HCT116 (cell line): Measurements from ENCODE around the gene TELO2. TPM values are rescaled to one million over a fixed set of nuclear protein-coding genes. Genes with fewer than 3 reads are reported as not detected.

Experiments
- ATAC-seq: fragments of 200-7000 bp; cut with Tn5 transposase; 2 replicates; pipeline ENCODE4 v1.9.1; 2020; ENCODE audit warnings: mild to moderate bottlenecking, moderate library complexity
- BruUV-seq: library from RNA; stranded (reverse); fragments of 400-500 nt; replicated peaks from 2 replicates; lab custom pipeline; 2021; lab: Mats Ljungman, UMichigan
- CTCF ChIA-PET: fragments of 300-600 bp; sonication (Branson Sonifier 250); formaldehyde crosslinking; loops from one replicate; lab custom pipeline; 2021; ENCODE audit warnings: antibody characterized with exemption; lab: Charles Lee
- POLR2A ChIA-PET: fragments of 300-600, 350-600 bp; sonication (Branson Sonifier 250); formaldehyde crosslinking; loops from one replicate; lab custom pipeline; 2021; ENCODE audit warnings: antibody characterized with exemption; lab: Charles Lee
- RAD21 ChIA-PET, 2 experiments: fragments of 300-600 bp; sonication (Branson Sonifier 250); formaldehyde crosslinking; loops; one replicate each; lab custom pipeline; 2023; ENCODE audit warnings: low total read pairs in 2 of 2; ENCODE audit not compliant: uncharacterized antibody in 2 of 2, unreplicated experiment in 2 of 2, low non-redundant PET in 1 of 2; lab: Charles Lee
- DNase-seq: peaks from one replicate; pipeline ENCODE4 v3.0.0-alpha.2; 2010; ENCODE audit warnings: low read depth, low spot score
- H2AFZ ChIP-seq: fragments of 200-600 bp; shearing (Covaris generic), sonication (generic); 2 replicates; pipeline ENCODE4 v1.6.1; 2017; ENCODE audit warnings: low read depth, mixed run types, mixed read lengths, antibody characterized with exemption, low read length; ENCODE audit not compliant: poor library complexity, severe bottlenecking
- H3K27ac ChIP-seq: 2 replicates; pipeline ENCODE4 v1.5.1; 2012; ENCODE audit warnings: low read depth, low read length
- H3K27me3 ChIP-seq: fragments of 200-600 bp; sonication (generic); 2 replicates; pipeline ENCODE4 v1.6.1; 2016; ENCODE audit warnings: mixed run types, low read length, mixed read lengths; ENCODE audit not compliant: insufficient read depth
- H3K36me3 ChIP-seq, 2 experiments: fragments of 200-500 bp in 1 of 2; fragments of 200-600 bp in 1 of 2; sonication (Bioruptor generic) in 1 of 2; sonication (generic) in 1 of 2; 2 replicates each; pipeline versions ENCODE4 v1.5.1 to v1.6.1; 2014 to 2016; ENCODE audit warnings: low read length in 2 of 2, inconsistent platforms in 1 of 2, mixed read lengths in 1 of 2, mixed run types in 1 of 2; ENCODE audit not compliant: insufficient read depth in 2 of 2, control insufficient read depth in 1 of 2
- H3K4me1 ChIP-seq, 2 experiments: fragments of 200-600 bp in 1 of 2; sonication (generic) in 1 of 2; 2 replicates each; pipeline versions ENCODE4 v1.5.1 to v1.6.1; 2012 to 2017; ENCODE audit warnings: low read length in 2 of 2, inconsistent platforms in 1 of 2, mild to moderate bottlenecking in 1 of 2, mixed read lengths in 1 of 2, mixed run types in 1 of 2, moderate library complexity in 1 of 2; ENCODE audit not compliant: insufficient read depth in 2 of 2, control insufficient read depth in 1 of 2
- H3K4me2 ChIP-seq: fragments of 200-600 bp; sonication (generic); 2 replicates; pipeline ENCODE4 v1.6.1; 2017; ENCODE audit warnings: mixed run types, low read length, mixed read lengths
- H3K4me3 ChIP-seq, 2 experiments: fragments of 200-600 bp in 1 of 2; sonication (generic) in 1 of 2; replicated peaks in 1 of 2; 2 replicates each; pipeline ENCODE4 v1.5.1; 2011 to 2016; ENCODE audit warnings: low read length in 2 of 2, control low read depth in 1 of 2, low read depth in 1 of 2, mild to moderate bottlenecking in 1 of 2, mixed read lengths in 1 of 2, mixed run types in 1 of 2
- H3K79me2 ChIP-seq: fragments of 200-600 bp; sonication (generic); 2 replicates; pipeline ENCODE4 v1.6.1; 2017; ENCODE audit warnings: mild to moderate bottlenecking, mixed run types, low read length, moderate library complexity, mixed read lengths; ENCODE audit not compliant: insufficient read depth
- H3K9ac ChIP-seq: fragments of 200-600 bp; sonication (generic); 2 replicates; pipeline ENCODE4 v1.6.1; 2016; ENCODE audit warnings: low read length, mixed read lengths
- H3K9me2 ChIP-seq: fragments of 200-600 bp; sonication (generic), shearing (Covaris generic); 2 replicates; pipeline ENCODE4 v1.6.1; 2017; ENCODE audit warnings: mixed run types, mild to moderate bottlenecking, moderate library complexity; ENCODE audit not compliant: insufficient read depth
- H3K9me3 ChIP-seq, 2 experiments: fragments of 200-500 bp in 1 of 2; fragments of 200-600 bp in 1 of 2; sonication (Bioruptor generic) in 1 of 2; sonication (generic) in 1 of 2; 2 replicates each; pipeline ENCODE4 v1.6.1; 2014 to 2017; ENCODE audit warnings: low read length in 2 of 2, mixed read lengths in 2 of 2, inconsistent platforms in 1 of 2, low read depth in 1 of 2, mild to moderate bottlenecking in 1 of 2, mixed run types in 1 of 2, moderate library complexity in 1 of 2; ENCODE audit not compliant: control insufficient read depth in 1 of 2, insufficient read depth in 1 of 2
- H4K20me1 ChIP-seq: fragments of 200-600 bp; sonication (generic), shearing (Covaris generic); 2 replicates; pipeline ENCODE4 v1.6.1; 2017; ENCODE audit warnings: mixed run types, mild to moderate bottlenecking, moderate library complexity; ENCODE audit not compliant: insufficient read depth
- CBX3 ChIP-seq: IDR thresholded peaks from 2 replicates; pipeline ENCODE4 v1.6.1; 2012; ENCODE audit warnings: low read depth
- CEBPB ChIP-seq: IDR thresholded peaks from 2 replicates; pipeline ENCODE4 v1.6.1; 2012; ENCODE audit warnings: low read depth
- EGR1 ChIP-seq: IDR thresholded peaks from 2 replicates; pipeline ENCODE4 v1.6.1; 2012; ENCODE audit warnings: low read depth
- ELF1 ChIP-seq: IDR thresholded peaks from 2 replicates; pipeline ENCODE4 v1.6.1; 2012; ENCODE audit warnings: low read depth, borderline replicate concordance
- EZH2 ChIP-seq: fragments of 200-600 bp; sonication (generic); IDR thresholded peaks from 2 replicates; pipeline ENCODE4 v1.6.1; 2017; ENCODE audit warnings: antibody characterized with exemption, mixed run types
- EZH2phosphoT487 ChIP-seq: fragments of 200-600 bp; IDR thresholded peaks from 2 replicates; pipeline ENCODE4 v1.6.1; 2018; ENCODE audit warnings: antibody characterized with exemption, borderline replicate concordance
- FOSL1 ChIP-seq: IDR thresholded peaks from 2 replicates; pipeline ENCODE4 v1.6.1; 2012; ENCODE audit warnings: low read depth
- JUND ChIP-seq: IDR thresholded peaks from 2 replicates; pipeline ENCODE4 v1.6.1; 2012
- MAX ChIP-seq: IDR thresholded peaks from 2 replicates; pipeline ENCODE4 v1.6.1; 2012
- POLR2A ChIP-seq: IDR thresholded peaks from 2 replicates; pipeline ENCODE4 v1.7.0; 2011; ENCODE audit warnings: borderline replicate concordance; ENCODE audit not compliant: insufficient read depth, insufficient read length; ENCODE audit errors: extremely low read depth
- POLR2AphosphoS5 ChIP-seq: IDR thresholded peaks from 2 replicates; pipeline ENCODE4 v1.6.1; 2011; ENCODE audit warnings: mild to moderate bottlenecking, low read depth, low read length, moderate library complexity
- SIN3A ChIP-seq: IDR thresholded peaks from 2 replicates; pipeline ENCODE4 v1.6.1; 2012; ENCODE audit warnings: low read depth
- SRF ChIP-seq: IDR thresholded peaks from 2 replicates; pipeline ENCODE4 v1.6.1; 2012; ENCODE audit warnings: low read depth
- YY1 ChIP-seq: IDR thresholded peaks from 2 replicates; pipeline ENCODE4 v1.6.1; 2011; ENCODE audit warnings: low read length, low read depth, moderate library complexity, mild to moderate bottlenecking; ENCODE audit not compliant: insufficient replicate concordance; ENCODE audit errors: extremely low read depth
- ZBTB33 ChIP-seq: IDR thresholded peaks from 2 replicates; pipeline ENCODE4 v1.6.1; 2011; ENCODE audit warnings: mild to moderate bottlenecking, low read length, moderate library complexity; ENCODE audit not compliant: insufficient replicate concordance; ENCODE audit errors: extremely low read depth
- ZFX ChIP-seq: fragments of 450-650 bp; IDR thresholded peaks from 2 replicates; pipeline ENCODE4 v1.6.1; 2017
- ZNF274 ChIP-seq: fragments of 200-500 bp; sonication (Bioruptor generic); IDR thresholded peaks from 2 replicates; pipeline ENCODE4 v1.6.1; 2014; ENCODE audit warnings: mild to moderate bottlenecking, low read depth, low read length, inconsistent platforms
- intact Hi-C: fragments of 100-400 bp; cut with micrococcal nuclease; formaldehyde crosslinking; loops from 2 replicates; pipeline ENCODE4 v1.10.0; 2022
- total RNA-seq: library from RNA; stranded (reverse); gene quantifications from one replicate; pipeline ENCODE4 v1.2.1, GENCODE V29; 2021; ENCODE audit not compliant: unreplicated experiment
- TF ChIP-seq, protein P1 (sequence below), 3 experiments: fragments of 200-600 bp in 1 of 3; sonication (generic) in 1 of 3; IDR thresholded peaks in 2 of 3; conservative IDR thresholded peaks in 1 of 3; 2 replicates each; pipeline ENCODE4 v1.5.1; 2012 to 2017; ENCODE audit warnings: low read depth in 2 of 3, low read length in 2 of 3, antibody characterized with exemption in 1 of 3, borderline replicate concordance in 1 of 3, control low read depth in 1 of 3, mild to moderate bottlenecking in 1 of 3, mixed read lengths in 1 of 3, mixed run types in 1 of 3, moderate library complexity in 1 of 3; ENCODE audit not compliant: insufficient read depth in 1 of 3
- TF ChIP-seq, protein P2 (sequence below): IDR thresholded peaks from 2 replicates; pipeline ENCODE4 v1.6.1; 2012
- TF ChIP-seq, protein P3 (sequence below): IDR thresholded peaks from 2 replicates; pipeline ENCODE4 v1.6.1; 2012; ENCODE audit warnings: low read depth

The TELO2 gene
- total RNA-seq, 1 experiment from 2014 or later = 74.3 TPM

DNA sequence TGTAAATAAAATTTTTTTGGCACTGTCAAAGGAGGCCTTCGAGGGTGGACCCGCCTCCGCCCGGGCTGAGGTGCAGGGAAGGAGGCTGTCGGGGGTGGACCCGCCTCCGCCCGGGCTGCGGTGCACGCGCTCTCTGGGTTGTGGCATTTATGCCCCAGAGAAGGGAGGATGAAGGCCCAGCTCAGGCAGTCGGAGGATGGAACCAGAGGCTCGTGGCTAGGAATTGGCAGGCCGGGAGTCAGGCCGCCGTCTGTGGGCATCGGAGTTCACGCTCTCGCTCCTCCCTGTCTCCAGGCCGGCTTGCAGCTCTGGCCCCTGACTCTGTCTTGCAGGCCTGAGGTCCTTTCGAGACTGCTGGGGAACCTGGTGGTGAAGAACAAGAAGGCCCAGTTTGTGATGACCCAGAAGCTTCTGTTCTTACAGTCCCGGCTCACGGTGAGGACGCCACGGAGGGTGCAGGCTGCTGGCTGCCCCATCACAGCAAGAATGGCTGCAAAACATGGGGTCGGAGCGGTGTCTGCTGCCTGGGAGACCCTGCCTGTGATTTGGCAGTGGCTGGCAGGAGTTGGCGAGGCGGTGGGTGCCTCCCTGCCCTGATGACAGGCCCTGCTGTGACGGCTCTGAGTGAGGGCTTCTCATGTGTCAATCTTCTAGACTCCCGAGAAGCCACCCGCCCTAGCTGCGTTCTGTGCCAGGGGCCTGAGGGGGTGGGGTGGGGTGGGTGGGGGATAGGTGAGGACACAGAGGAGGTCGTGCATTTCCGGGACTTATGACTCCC, 5.9 kb downstream of the TELO2 start:
- ChIA-PET POLR2A (no interaction called here), RAD21 (no interaction called here), CTCF (no interaction called here)
- peaks cover 4% of the 10 kb centered on the region in 2 experiments; a peak in 2 of 4 replicates for H3K4me1 ChIP-seq
- no peaks in the 10 kb centered on the region for H3K9me3 ChIP-seq
- H4K20me1 ChIP-seq = no peaks in the 10 kb centered on the region
- H3K9me2 ChIP-seq = no peaks in the 10 kb centered on the region
- peaks cover 29% of the 10 kb centered on the region for H3K79me2 ChIP-seq
- H3K27me3 ChIP-seq = no peaks in the 10 kb centered on the region
- H3K4me3 ChIP-seq = no peak overlapping the region
- no TSS peak for BruUV-seq
- intact Hi-C loops = no loop called here
- no peak for ATAC-seq
- peaks cover 10 to 52% of the 10 kb centered on the region in 2 experiments; a peak in 3 of 4 replicates for H3K36me3 ChIP-seq
- no peak for DNase-seq
- no peak for TF ChIP-seq ZNF274
- TF ChIP-seq POLR2AphosphoS5 = no peak
- no peak for TF ChIP-seq CEBPB
- no peak for TF ChIP-seq ZFX
- TF ChIP-seq, protein P1, sequence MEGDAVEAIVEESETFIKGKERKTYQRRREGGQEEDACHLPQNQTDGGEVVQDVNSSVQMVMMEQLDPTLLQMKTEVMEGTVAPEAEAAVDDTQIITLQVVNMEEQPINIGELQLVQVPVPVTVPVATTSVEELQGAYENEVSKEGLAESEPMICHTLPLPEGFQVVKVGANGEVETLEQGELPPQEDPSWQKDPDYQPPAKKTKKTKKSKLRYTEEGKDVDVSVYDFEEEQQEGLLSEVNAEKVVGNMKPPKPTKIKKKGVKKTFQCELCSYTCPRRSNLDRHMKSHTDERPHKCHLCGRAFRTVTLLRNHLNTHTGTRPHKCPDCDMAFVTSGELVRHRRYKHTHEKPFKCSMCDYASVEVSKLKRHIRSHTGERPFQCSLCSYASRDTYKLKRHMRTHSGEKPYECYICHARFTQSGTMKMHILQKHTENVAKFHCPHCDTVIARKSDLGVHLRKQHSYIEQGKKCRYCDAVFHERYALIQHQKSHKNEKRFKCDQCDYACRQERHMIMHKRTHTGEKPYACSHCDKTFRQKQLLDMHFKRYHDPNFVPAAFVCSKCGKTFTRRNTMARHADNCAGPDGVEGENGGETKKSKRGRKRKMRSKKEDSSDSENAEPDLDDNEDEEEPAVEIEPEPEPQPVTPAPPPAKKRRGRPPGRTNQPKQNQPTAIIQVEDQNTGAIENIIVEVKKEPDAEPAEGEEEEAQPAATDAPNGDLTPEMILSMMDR (IDR thresholded peaks at IDR 0.05 in 2 of 3, conservative IDR thresholded peaks at IDR 0.05 in 1 of 3; ENCODE audit: borderline replicate concordance in 1 of 3, insufficient read depth in 1 of 3, low read depth in 2 of 3, low read length in 2 of 3) = no peak
- TF ChIP-seq EZH2phosphoT487 = no peak
- TF ChIP-seq, protein P2, sequence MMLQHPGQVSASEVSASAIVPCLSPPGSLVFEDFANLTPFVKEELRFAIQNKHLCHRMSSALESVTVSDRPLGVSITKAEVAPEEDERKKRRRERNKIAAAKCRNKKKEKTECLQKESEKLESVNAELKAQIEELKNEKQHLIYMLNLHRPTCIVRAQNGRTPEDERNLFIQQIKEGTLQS = no peak
- no peak for TF ChIP-seq CBX3
- TF ChIP-seq SRF = no peak
- no peak for TF ChIP-seq MAX
- TF ChIP-seq JUND = no peak
- TF ChIP-seq POLR2A = no peak
- no peak for TF ChIP-seq ELF1
- TF ChIP-seq, protein P3, sequence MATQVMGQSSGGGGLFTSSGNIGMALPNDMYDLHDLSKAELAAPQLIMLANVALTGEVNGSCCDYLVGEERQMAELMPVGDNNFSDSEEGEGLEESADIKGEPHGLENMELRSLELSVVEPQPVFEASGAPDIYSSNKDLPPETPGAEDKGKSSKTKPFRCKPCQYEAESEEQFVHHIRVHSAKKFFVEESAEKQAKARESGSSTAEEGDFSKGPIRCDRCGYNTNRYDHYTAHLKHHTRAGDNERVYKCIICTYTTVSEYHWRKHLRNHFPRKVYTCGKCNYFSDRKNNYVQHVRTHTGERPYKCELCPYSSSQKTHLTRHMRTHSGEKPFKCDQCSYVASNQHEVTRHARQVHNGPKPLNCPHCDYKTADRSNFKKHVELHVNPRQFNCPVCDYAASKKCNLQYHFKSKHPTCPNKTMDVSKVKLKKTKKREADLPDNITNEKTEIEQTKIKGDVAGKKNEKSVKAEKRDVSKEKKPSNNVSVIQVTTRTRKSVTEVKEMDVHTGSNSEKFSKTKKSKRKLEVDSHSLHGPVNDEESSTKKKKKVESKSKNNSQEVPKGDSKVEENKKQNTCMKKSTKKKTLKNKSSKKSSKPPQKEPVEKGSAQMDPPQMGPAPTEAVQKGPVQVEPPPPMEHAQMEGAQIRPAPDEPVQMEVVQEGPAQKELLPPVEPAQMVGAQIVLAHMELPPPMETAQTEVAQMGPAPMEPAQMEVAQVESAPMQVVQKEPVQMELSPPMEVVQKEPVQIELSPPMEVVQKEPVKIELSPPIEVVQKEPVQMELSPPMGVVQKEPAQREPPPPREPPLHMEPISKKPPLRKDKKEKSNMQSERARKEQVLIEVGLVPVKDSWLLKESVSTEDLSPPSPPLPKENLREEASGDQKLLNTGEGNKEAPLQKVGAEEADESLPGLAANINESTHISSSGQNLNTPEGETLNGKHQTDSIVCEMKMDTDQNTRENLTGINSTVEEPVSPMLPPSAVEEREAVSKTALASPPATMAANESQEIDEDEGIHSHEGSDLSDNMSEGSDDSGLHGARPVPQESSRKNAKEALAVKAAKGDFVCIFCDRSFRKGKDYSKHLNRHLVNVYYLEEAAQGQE = no peak
- no peak for TF ChIP-seq SIN3A
- no peak for TF ChIP-seq EZH2
- no peak for TF ChIP-seq FOSL1
- no peak for TF ChIP-seq ZBTB33
- TF ChIP-seq EGR1 = no peak
- TF ChIP-seq YY1 = no peak
- no peak overlapping the region for H3K4me2 ChIP-seq
- H3K27ac ChIP-seq = no peak overlapping the region
- no peak overlapping the region for H3K9ac ChIP-seq
- no peak overlapping the region for H2AFZ ChIP-seq
